Hypothalamus (tissue), 51 donors: ENCODE measurements around the gene CFAP68.

Experiments
- DNase-seq, 51 donors: peaks; one replicate each; lab custom pipeline; 2025; lab: John Stamatoyannopoulos, UW

The CFAP68 gene

GRCh38 chr11:111878849-111879636 lies at the start of gene CFAP68, which contains the start of gene FDXACB1:
CFAP68 (plus strand) TSS chr11:111879541; CDS start chr11:111879561, 20 bp downstream.
FDXACB1 (minus strand) TSS chr11:111879165; CDS start chr11:111879132, 33 bp downstream.
- peak; percentile 79 to 98 (median 95) for DNase-seq

GRCh38 chr11:111833524-111833923 lies 45.8 kb upstream of the CFAP68 start:
- no peak for DNase-seq

- DNase-seq, result no peak
Observed at GRCh38 chr11:111834432-111835163, 44.7 kb upstream of the CFAP68 start.

GRCh38 chr11:111835665-111836064 lies 43.7 kb upstream of the CFAP68 start:
- DNase-seq, result no peak

GRCh38 chr11:111836162-111836561 lies 43.2 kb upstream of the CFAP68 start:
- DNase-seq, result no peak

GRCh38 chr11:111836721-111837120 lies 42.6 kb upstream of the CFAP68 start:
- DNase-seq, result no peak

- DNase-seq, result no peak
Observed at GRCh38 chr11:111837366-111837891, 41.9 kb upstream of the CFAP68 start.

GRCh38 chr11:111838054-111838453 lies 41.3 kb upstream of the CFAP68 start:
- DNase-seq, result no peak

GRCh38 chr11:111840143-111840542 lies 39.2 kb upstream of the CFAP68 start:
- no peak for DNase-seq

GRCh38 chr11:111841370-111842053 lies 37.8 kb upstream of the CFAP68 start:
- peak in 49 of 51 donors; percentile 3 to 99 (median 69) for DNase-seq

GRCh38 chr11:111843661-111844060 lies 35.7 kb upstream of the CFAP68 start:
- DNase-seq, result no peak

- peak in 1 of 51 donors; percentile 3 for DNase-seq
Observed at GRCh38 chr11:111845276-111846028, 33.9 kb upstream of the CFAP68 start.

- DNase-seq, result no peak
Observed at GRCh38 chr11:111846063-111846462, 33.3 kb upstream of the CFAP68 start.

GRCh38 chr11:111846636-111847035 lies 32.7 kb upstream of the CFAP68 start:
- peak in 1 of 51 donors; percentile 28 for DNase-seq

- DNase-seq, result no peak
Observed at GRCh38 chr11:111849631-111850030, 29.7 kb upstream of the CFAP68 start.

GRCh38 chr11:111851067-111851466 lies 28.3 kb upstream of the CFAP68 start:
- DNase-seq, result no peak

GRCh38 chr11:111851636-111852035 lies 27.7 kb upstream of the CFAP68 start:
- DNase-seq, result no peak

GRCh38 chr11:111852103-111852502 lies 27.2 kb upstream of the CFAP68 start:
- DNase-seq, result no peak

- no peak for DNase-seq
Observed at GRCh38 chr11:111855506-111855905, 23.8 kb upstream of the CFAP68 start.

GRCh38 chr11:111860257-111860656 lies 19.1 kb upstream of the CFAP68 start:
- DNase-seq, result no peak
